SK-N-SH treated with all-trans-retinoic acid at 6 μM for 48 hours (cell line): ENCODE results near the gene ZNF462.

Experiments used
- ATAC-seq: fragments of 200-7000 bp; cut with Tn5 transposase; 3 replicates; pipeline ENCODE4 v1.9.1; 2020; ENCODE audit warnings: mild to moderate bottlenecking, moderate library complexity
- ARNTL ChIP-seq: fragments of 450-650 bp; formaldehyde crosslinking; IDR thresholded peaks from 2 replicates; pipeline ENCODE4 v1.5.0; 2020; ENCODE audit warnings: low read depth, mild to moderate bottlenecking, moderate library complexity, borderline replicate concordance
- BACH2 ChIP-seq: fragments of 250-450 bp; sonication (Bioruptor Pico); IDR thresholded peaks from 2 replicates; pipeline ENCODE4 v1.9.0; 2021; ENCODE audit warnings: mild to moderate bottlenecking, borderline replicate concordance
- CSDC2 ChIP-seq: fragments of 250-450 bp; sonication (Bioruptor Pico); IDR thresholded peaks from 2 replicates; pipeline ENCODE4 v1.5.0; 2020; ENCODE audit warnings: mild to moderate bottlenecking, moderate library complexity
- ESRRG ChIP-seq: fragments of 250-450 bp; sonication (Bioruptor Pico); IDR thresholded peaks from 2 replicates; pipeline ENCODE4 v1.6.1; 2021; ENCODE audit warnings: mild to moderate bottlenecking
- GLIS3 ChIP-seq: fragments of 250-450 bp; sonication (Bioruptor Pico); IDR thresholded peaks from 2 replicates; pipeline ENCODE4 v1.5.0; 2020; ENCODE audit warnings: mild to moderate bottlenecking, moderate library complexity
- OSR1 ChIP-seq: fragments of 250-450 bp; sonication (Bioruptor Pico); IDR thresholded peaks from 2 replicates; pipeline ENCODE4 v1.8.0; 2022; ENCODE audit warnings: moderate library complexity, mild to moderate bottlenecking, inconsistent platforms
- POU6F1 ChIP-seq: fragments of 250-450 bp; sonication (Bioruptor Pico); IDR thresholded peaks from 2 replicates; pipeline ENCODE4 v1.8.0; 2021; ENCODE audit warnings: low read depth, mild to moderate bottlenecking, moderate library complexity, borderline replicate concordance
- PPARA ChIP-seq: fragments of 250-450 bp; sonication (Bioruptor Pico); IDR thresholded peaks from 2 replicates; pipeline ENCODE4 v1.5.0; 2020; ENCODE audit warnings: mild to moderate bottlenecking, borderline replicate concordance
- RARB ChIP-seq: fragments of 250-450 bp; sonication (Bioruptor Pico); IDR thresholded peaks from 2 replicates; pipeline ENCODE4 v1.8.0; 2021; ENCODE audit warnings: mild to moderate bottlenecking, moderate library complexity
- SNAI2 ChIP-seq: fragments of 250-450 bp; sonication (Bioruptor Pico); IDR thresholded peaks from 2 replicates; pipeline ENCODE4 v1.5.0; 2020; ENCODE audit warnings: mild to moderate bottlenecking, moderate library complexity
- TCF4 ChIP-seq: fragments of 250-450 bp; sonication (Bioruptor Pico); IDR thresholded peaks from 2 replicates; pipeline ENCODE4 v1.8.0; 2021; ENCODE audit warnings: mild to moderate bottlenecking, moderate library complexity, borderline replicate concordance
- TOX ChIP-seq: fragments of 250-450 bp; sonication (Bioruptor Pico); IDR thresholded peaks from 2 replicates; pipeline ENCODE4 v1.8.0; 2021; ENCODE audit warnings: mild to moderate bottlenecking, moderate library complexity, borderline replicate concordance
- TSHZ2 ChIP-seq: fragments of 250-450 bp; sonication (Bioruptor Pico); IDR thresholded peaks from 2 replicates; pipeline ENCODE4 v1.5.0; 2020; ENCODE audit warnings: mild to moderate bottlenecking, moderate library complexity
- ZC3H10 ChIP-seq: fragments of 250-450 bp; sonication (Bioruptor Pico); IDR thresholded peaks from 2 replicates; pipeline ENCODE4 v1.5.1; 2021; ENCODE audit warnings: mild to moderate bottlenecking, moderate library complexity
- ZFP3 ChIP-seq: fragments of 250-450 bp; sonication (Bioruptor Pico); IDR thresholded peaks from 2 replicates; pipeline ENCODE4 v1.5.0; 2020; ENCODE audit warnings: mild to moderate bottlenecking, moderate library complexity
- ZNF565 ChIP-seq: fragments of 450-650 bp; formaldehyde crosslinking; conservative IDR thresholded peaks from 2 replicates; pipeline ENCODE4 v1.5.0; 2020; ENCODE audit warnings: low read depth, mild to moderate bottlenecking, moderate library complexity
- ZNF70 ChIP-seq: fragments of 450-650 bp; formaldehyde crosslinking; IDR thresholded peaks from 2 replicates; pipeline ENCODE4 v1.5.0; 2020; ENCODE audit warnings: mild to moderate bottlenecking, moderate library complexity
- ZNF8 ChIP-seq: fragments of 450-650 bp; formaldehyde crosslinking; IDR thresholded peaks from 2 replicates; pipeline ENCODE4 v1.5.0; 2020; ENCODE audit warnings: mild to moderate bottlenecking, moderate library complexity
- TF ChIP-seq, protein P1 (sequence below): fragments of 250-450 bp; sonication (Bioruptor Pico); IDR thresholded peaks from 2 replicates; pipeline ENCODE4 v1.8.0; 2020; ENCODE audit warnings: mild to moderate bottlenecking, moderate library complexity, borderline replicate concordance
- TF ChIP-seq, protein P2 (sequence below): fragments of 250-450 bp; sonication (Bioruptor Pico); IDR thresholded peaks from 2 replicates; pipeline ENCODE4 v1.5.1; 2020; ENCODE audit warnings: low read depth, mild to moderate bottlenecking, moderate library complexity

The ZNF462 gene

GRCh38 chr9:106829666-106830408, 33.1 kb upstream of the ZNF462 start (continued):
- TF ChIP-seq TOX (CRISPR knock-in tag) (no peak), OSR1 (CRISPR knock-in tag) (no peak)

DNA sequence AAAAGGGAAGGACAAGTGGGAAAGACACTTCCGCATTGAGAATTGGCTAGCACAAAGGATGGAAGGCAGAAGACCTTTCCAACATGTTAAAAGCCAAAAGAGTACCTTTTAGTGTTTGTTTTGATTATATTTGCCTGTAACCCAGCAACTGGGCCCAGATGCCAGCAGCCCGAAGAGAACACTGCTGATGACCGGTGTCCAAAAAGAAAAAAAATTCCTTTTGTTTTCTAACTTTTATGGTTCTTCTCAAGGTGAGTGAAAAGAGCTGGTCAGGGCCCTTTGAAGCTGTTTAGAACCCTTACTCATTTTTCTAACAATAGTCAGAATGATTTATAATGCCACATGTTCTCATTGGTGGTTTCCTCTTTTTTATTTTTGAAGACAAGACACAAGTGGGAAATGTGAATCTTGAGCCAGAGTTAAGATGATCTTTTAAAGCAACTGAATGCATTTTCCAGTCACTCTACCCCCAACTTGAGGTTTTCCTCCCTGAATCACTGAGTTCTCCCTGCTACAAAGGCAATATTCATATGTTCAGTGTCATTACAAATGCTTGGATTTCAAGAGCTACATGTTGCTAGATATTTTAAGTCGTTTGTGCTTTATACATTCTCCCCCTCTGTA, 32.3 kb upstream of the ZNF462 start:
- ATAC-seq: no peak
- TF ChIP-seq ARNTL (CRISPR knock-in tag) (no peak), RARB (CRISPR knock-in tag) (no peak), TCF4 (CRISPR knock-in tag) (no peak), ZNF565 (CRISPR knock-in tag) (no peak), BACH2 (CRISPR knock-in tag) (no peak), SNAI2 (CRISPR knock-in tag) (no peak), ESRRG (CRISPR knock-in tag) (no peak), ZC3H10 (no peak), ZNF70 (CRISPR knock-in tag) (no peak)

GRCh38 chr9:106834888-106835287, 28.1 kb upstream of the ZNF462 start:
- TF ChIP-seq ZNF8 (CRISPR knock-in tag) (peak; percentile 83), POU6F1 (CRISPR knock-in tag) (no peak)
- no peak for ATAC-seq

GRCh38 chr9:106835840-106836239, 27.1 kb upstream of the ZNF462 start:
- TF ChIP-seq BACH2 (CRISPR knock-in tag) (no peak), ZFP3 (no peak)
- ATAC-seq: no peak

GRCh38 chr9:106843371-106843770, 19.6 kb upstream of the ZNF462 start:
- TF ChIP-seq TSHZ2 (CRISPR knock-in tag): no peak
- TF ChIP-seq PPARA: no peak
- TF ChIP-seq, protein P1, sequence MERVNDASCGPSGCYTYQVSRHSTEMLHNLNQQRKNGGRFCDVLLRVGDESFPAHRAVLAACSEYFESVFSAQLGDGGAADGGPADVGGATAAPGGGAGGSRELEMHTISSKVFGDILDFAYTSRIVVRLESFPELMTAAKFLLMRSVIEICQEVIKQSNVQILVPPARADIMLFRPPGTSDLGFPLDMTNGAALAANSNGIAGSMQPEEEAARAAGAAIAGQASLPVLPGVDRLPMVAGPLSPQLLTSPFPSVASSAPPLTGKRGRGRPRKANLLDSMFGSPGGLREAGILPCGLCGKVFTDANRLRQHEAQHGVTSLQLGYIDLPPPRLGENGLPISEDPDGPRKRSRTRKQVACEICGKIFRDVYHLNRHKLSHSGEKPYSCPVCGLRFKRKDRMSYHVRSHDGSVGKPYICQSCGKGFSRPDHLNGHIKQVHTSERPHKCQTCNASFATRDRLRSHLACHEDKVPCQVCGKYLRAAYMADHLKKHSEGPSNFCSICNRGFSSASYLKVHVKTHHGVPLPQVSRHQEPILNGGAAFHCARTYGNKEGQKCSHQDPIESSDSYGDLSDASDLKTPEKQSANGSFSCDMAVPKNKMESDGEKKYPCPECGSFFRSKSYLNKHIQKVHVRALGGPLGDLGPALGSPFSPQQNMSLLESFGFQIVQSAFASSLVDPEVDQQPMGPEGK: no peak
- TF ChIP-seq CSDC2: no peak
- TF ChIP-seq, protein P2, sequence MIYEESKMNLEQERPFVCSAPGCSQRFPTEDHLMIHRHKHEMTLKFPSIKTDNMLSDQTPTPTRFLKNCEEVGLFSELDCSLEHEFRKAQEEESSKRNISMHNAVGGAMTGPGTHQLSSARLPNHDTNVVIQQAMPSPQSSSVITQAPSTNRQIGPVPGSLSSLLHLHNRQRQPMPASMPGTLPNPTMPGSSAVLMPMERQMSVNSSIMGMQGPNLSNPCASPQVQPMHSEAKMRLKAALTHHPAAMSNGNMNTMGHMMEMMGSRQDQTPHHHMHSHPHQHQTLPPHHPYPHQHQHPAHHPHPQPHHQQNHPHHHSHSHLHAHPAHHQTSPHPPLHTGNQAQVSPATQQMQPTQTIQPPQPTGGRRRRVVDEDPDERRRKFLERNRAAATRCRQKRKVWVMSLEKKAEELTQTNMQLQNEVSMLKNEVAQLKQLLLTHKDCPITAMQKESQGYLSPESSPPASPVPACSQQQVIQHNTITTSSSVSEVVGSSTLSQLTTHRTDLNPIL (CRISPR knock-in tag): no peak
- no peak for TF ChIP-seq ZNF8 (CRISPR knock-in tag)
- TF ChIP-seq ARNTL (CRISPR knock-in tag): no peak
- no peak for TF ChIP-seq RARB (CRISPR knock-in tag)
- no peak for TF ChIP-seq GLIS3 (CRISPR knock-in tag)

More at GRCh38 chr9:106843371-106843770, 19.6 kb upstream of the ZNF462 start:
- no peak for ATAC-seq
